ENCODE results near the gene PSMC3IP.

DNA sequence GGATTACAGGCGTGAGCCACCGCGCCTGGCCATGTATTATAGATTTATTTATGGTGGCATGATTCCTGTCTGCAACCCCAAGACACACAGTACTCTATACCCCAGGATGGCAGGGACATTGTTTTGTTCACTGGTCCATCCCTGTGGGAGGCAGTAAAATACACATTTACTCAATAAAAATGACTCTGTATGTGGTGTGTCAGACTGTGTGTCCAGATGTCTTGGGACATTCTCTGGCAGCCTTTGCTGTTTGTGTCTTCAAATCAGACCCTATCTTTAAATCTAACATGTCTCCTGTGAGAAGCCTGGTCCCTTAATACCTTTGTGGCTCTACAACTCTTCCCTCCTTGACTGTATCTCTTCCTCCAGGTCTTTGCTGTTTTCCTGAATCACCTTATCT, 17.3 kb downstream of the PSMC3IP start:
- TF ChIP-seq YY1 (IDR thresholded peaks at IDR 0.05; ENCODE audit: insufficient read depth, insufficient read length) (no peak), ZNF274 (IDR thresholded peaks at IDR 0.05; ENCODE audit: low read depth, low read length) (no peak), SUZ12 (IDR thresholded peaks at IDR 0.05; ENCODE audit: extremely low read depth, insufficient read depth, insufficient read length) (no peak)
